KOPT-K1 (cell line): ENCODE results near the gene FBXW4.

Experiments used
- H3K27ac ChIP-seq: fragments of 200-600 bp; sonication (generic); 2 replicates; pipeline ENCODE4 v1.5.1; 2016; ENCODE audit warnings: antibody characterized with exemption, mild to moderate bottlenecking, low read depth, low read length; ENCODE audit not compliant: poor library complexity, severe bottlenecking
- H3K36me3 ChIP-seq: fragments of 200-600 bp; sonication (generic); 2 replicates; pipeline ENCODE4 v1.5.1; 2017; ENCODE audit warnings: antibody characterized with exemption, mild to moderate bottlenecking, low read length, moderate library complexity; ENCODE audit not compliant: insufficient read depth
- H3K9me3 ChIP-seq: fragments of 200-600 bp; sonication (generic); 2 replicates; pipeline ENCODE4 v1.5.1; 2017; ENCODE audit warnings: antibody characterized with exemption, low read length, mild to moderate bottlenecking; ENCODE audit not compliant: insufficient read depth, poor library complexity, severe bottlenecking

FBXW4 gene

GRCh38 chr10:101694674-101695403 is at the start of gene FBXW4:
TSS of gene FBXW4 (minus strand) at chr10:101695170. CDS start at chr10:101695105, 65 bp downstream.
- Histone ChIP-seq H3K9me3 (no peaks in the 10 kb centered on the region), H3K27ac (peak within 1 kb of the TSS; percentile 95)

GRCh38 chr10:101744267-101744666 is 49.3 kb upstream of the FBXW4 start:
- Histone ChIP-seq H3K36me3 (no peaks in the 10 kb centered on the region), H3K9me3 (no peaks in the 10 kb centered on the region), H3K27ac (no peak overlapping the region)

More at GRCh38 chr10:101694674-101695403, at the start of gene FBXW4:
- H3K36me3 ChIP-seq, result no peaks in the 10 kb centered on the region

- no peaks in the 10 kb centered on the region for H3K36me3 ChIP-seq
- no peaks in the 10 kb centered on the region for H3K9me3 ChIP-seq
- H3K27ac ChIP-seq, result no peak overlapping the region
Measured at GRCh38 chr10:101741938-101742337, 47.0 kb upstream of the FBXW4 start.

GRCh38 chr10:101736666-101737065 is 41.7 kb upstream of the FBXW4 start:
- no peak overlapping the region for H3K27ac ChIP-seq
- H3K9me3 ChIP-seq, result no peaks in the 10 kb centered on the region
- no peaks in the 10 kb centered on the region for H3K36me3 ChIP-seq

GRCh38 chr10:101732096-101732495 is 37.1 kb upstream of the FBXW4 start:
- no peaks in the 10 kb centered on the region for H3K9me3 ChIP-seq
- no peaks in the 10 kb centered on the region for H3K36me3 ChIP-seq
- no peak overlapping the region for H3K27ac ChIP-seq

GRCh38 chr10:101726115-101726387 is 31.1 kb upstream of the FBXW4 start:
- H3K9me3 ChIP-seq, result no peaks in the 10 kb centered on the region
- H3K27ac ChIP-seq, result no peak overlapping the region

GRCh38 chr10:101725296-101726114 is 30.5 kb upstream of the FBXW4 start:
- Histone ChIP-seq H3K27ac (no peak overlapping the region), H3K36me3 (no peaks in the 10 kb centered on the region), H3K9me3 (no peaks in the 10 kb centered on the region)

More at GRCh38 chr10:101726115-101726387, 31.1 kb upstream of the FBXW4 start:
- H3K36me3 ChIP-seq, result no peaks in the 10 kb centered on the region

GRCh38 chr10:101724446-101724845 is 29.5 kb upstream of the FBXW4 start:
- Histone ChIP-seq H3K9me3 (no peaks in the 10 kb centered on the region), H3K27ac (no peak overlapping the region), H3K36me3 (no peaks in the 10 kb centered on the region)

GRCh38 chr10:101723176-101723575 is 28.2 kb upstream of the FBXW4 start:
- no peaks in the 10 kb centered on the region for H3K9me3 ChIP-seq
- H3K27ac ChIP-seq, result no peak overlapping the region

GRCh38 chr10:101721806-101722205 is 26.8 kb upstream of the FBXW4 start:
- no peak overlapping the region for H3K27ac ChIP-seq
- no peaks in the 10 kb centered on the region for H3K9me3 ChIP-seq
- no peaks in the 10 kb centered on the region for H3K36me3 ChIP-seq

More at GRCh38 chr10:101723176-101723575, 28.2 kb upstream of the FBXW4 start:
- no peaks in the 10 kb centered on the region for H3K36me3 ChIP-seq

- Histone ChIP-seq H3K27ac (no peak overlapping the region), H3K9me3 (no peaks in the 10 kb centered on the region), H3K36me3 (no peaks in the 10 kb centered on the region)
Measured at GRCh38 chr10:101720606-101721230, 25.7 kb upstream of the FBXW4 start.

- H3K9me3 ChIP-seq, result no peaks in the 10 kb centered on the region
Measured at GRCh38 chr10:101718690-101719275, 23.8 kb upstream of the FBXW4 start.

GRCh38 chr10:101716891-101717659 is 22.1 kb upstream of the FBXW4 start:
- H3K36me3 ChIP-seq, result no peaks in the 10 kb centered on the region
- no peak overlapping the region for H3K27ac ChIP-seq
- H3K9me3 ChIP-seq, result no peaks in the 10 kb centered on the region

More at GRCh38 chr10:101718690-101719275, 23.8 kb upstream of the FBXW4 start:
- Histone ChIP-seq H3K27ac (no peak overlapping the region), H3K36me3 (no peaks in the 10 kb centered on the region)

GRCh38 chr10:101712997-101713396 is 18.0 kb upstream of the FBXW4 start:
- Histone ChIP-seq H3K9me3 (no peaks in the 10 kb centered on the region), H3K27ac (no peak overlapping the region), H3K36me3 (no peaks in the 10 kb centered on the region)
